ENCODE data around the gene SLC29A3. TPM values are rescaled to one million over a fixed set of nuclear protein-coding genes. Genes with fewer than 3 reads are reported as not detected.
A peak's percentile ranks its signal among the peaks of the same experiment; 100 is the strongest.

SLC29A3 gene
- total RNA-seq, 1 experiment from 2014 or later, result 7.6 TPM

- DNase-seq (ENCODE audit: low read depth, low spot score) (peak; percentile 24), ATAC-seq (peak; percentile 87)
- in situ Hi-C loops (cut with HindIII; ENCODE audit: low pct_unique_long_range_greater_than_20kb, low sequenced_read_pairs) (no loop called here), intact Hi-C loops (cut with micrococcal nuclease; ENCODE audit: unreplicated experiment) (no loop called here)
- Histone ChIP-seq H3K4me3 (ENCODE audit: low read depth in 2 of 2, low read length in 2 of 2) (no peak overlapping the region), H3K4me1 (ENCODE audit: control insufficient read depth, insufficient read depth, low read length) (0 out of 2 replicates have a peak, but pooled peaks cover 2% of the 10 kb centered on the region), H3K9me3 (ENCODE audit: control insufficient read depth, insufficient read depth, low read depth, low read length) (no peaks in the 10 kb centered on the region), H3K36me3 (ENCODE audit: control insufficient read depth, insufficient read depth, low read length) (no peaks in the 10 kb centered on the region), H3K27ac (ENCODE audit: low read length) (no peak overlapping the region), H3K27me3 (ENCODE audit: control insufficient read depth, insufficient read depth, low read length) (peaks cover 4% of the 10 kb centered on the region; the same call in 1 of the 2 replicates)
- CTCF ChIA-PET, result no interaction called here
- no TSS peak for BruUV-seq (replicated peaks)
- TF ChIP-seq POLR2AphosphoS5 (IDR thresholded peaks at IDR 0.05; ENCODE audit: low read depth, low read length), result no peak
- TF ChIP-seq, protein P1, sequence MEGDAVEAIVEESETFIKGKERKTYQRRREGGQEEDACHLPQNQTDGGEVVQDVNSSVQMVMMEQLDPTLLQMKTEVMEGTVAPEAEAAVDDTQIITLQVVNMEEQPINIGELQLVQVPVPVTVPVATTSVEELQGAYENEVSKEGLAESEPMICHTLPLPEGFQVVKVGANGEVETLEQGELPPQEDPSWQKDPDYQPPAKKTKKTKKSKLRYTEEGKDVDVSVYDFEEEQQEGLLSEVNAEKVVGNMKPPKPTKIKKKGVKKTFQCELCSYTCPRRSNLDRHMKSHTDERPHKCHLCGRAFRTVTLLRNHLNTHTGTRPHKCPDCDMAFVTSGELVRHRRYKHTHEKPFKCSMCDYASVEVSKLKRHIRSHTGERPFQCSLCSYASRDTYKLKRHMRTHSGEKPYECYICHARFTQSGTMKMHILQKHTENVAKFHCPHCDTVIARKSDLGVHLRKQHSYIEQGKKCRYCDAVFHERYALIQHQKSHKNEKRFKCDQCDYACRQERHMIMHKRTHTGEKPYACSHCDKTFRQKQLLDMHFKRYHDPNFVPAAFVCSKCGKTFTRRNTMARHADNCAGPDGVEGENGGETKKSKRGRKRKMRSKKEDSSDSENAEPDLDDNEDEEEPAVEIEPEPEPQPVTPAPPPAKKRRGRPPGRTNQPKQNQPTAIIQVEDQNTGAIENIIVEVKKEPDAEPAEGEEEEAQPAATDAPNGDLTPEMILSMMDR (IDR thresholded peaks at IDR 0.05), result peak; percentile 88
- POLR2A ChIA-PET, result no interaction called here
These were observed 16.0 kb upstream of the SLC29A3 start for GRCh38 chr10:71302874-71303568.

- TF ChIP-seq SIN3A (IDR thresholded peaks at IDR 0.05; ENCODE audit: borderline replicate concordance, insufficient read depth, low read depth, low read length) (no peak), TCF7L2 (IDR thresholded peaks at IDR 0.05; ENCODE audit: low read depth, low read length) (no peak), POLR2AphosphoS5 (IDR thresholded peaks at IDR 0.05; ENCODE audit: low read depth, low read length) (no peak)
- TF ChIP-seq, protein P1 (IDR thresholded peaks at IDR 0.05), result peak; percentile 69; the same call in 1 of the 2 replicates
- no peaks in the 10 kb centered on the region for H3K36me3 ChIP-seq (ENCODE audit: control insufficient read depth, insufficient read depth, low read length)
- intact Hi-C loops (cut with micrococcal nuclease; ENCODE audit: unreplicated experiment), result no loop called here
- H3K27me3 ChIP-seq (ENCODE audit: control insufficient read depth, insufficient read depth, low read length), result peaks cover 4% of the 10 kb centered on the region; the same call in 1 of the 2 replicates
- POLR2A ChIA-PET, result no interaction called here
- no peak; the same call in 1 of the 2 replicates for ATAC-seq
- 0 out of 2 replicates have a peak, but pooled peaks cover 2% of the 10 kb centered on the region for H3K4me1 ChIP-seq (ENCODE audit: control insufficient read depth, insufficient read depth, low read length)
- CTCF ChIA-PET, result interaction anchor here (0.7 kb wide), 1 partner anchor 404 kb away, joined by 4 read pairs; no protein-coding TSS in a partner anchor
- H3K9me3 ChIP-seq (ENCODE audit: control insufficient read depth, insufficient read depth, low read depth, low read length), result no peaks in the 10 kb centered on the region
- in situ Hi-C loops (cut with HindIII; ENCODE audit: low pct_unique_long_range_greater_than_20kb, low sequenced_read_pairs), result no loop called here
- H3K27ac ChIP-seq (ENCODE audit: low read length), result no peak overlapping the region
- no peak for DNase-seq (ENCODE audit: low read depth, low spot score)
- BruUV-seq (replicated peaks), result no TSS peak
- no peak overlapping the region for H3K4me3 ChIP-seq (ENCODE audit: low read depth in 2 of 2, low read length in 2 of 2)
These were observed 15.5 kb upstream of the SLC29A3 start for GRCh38 chr10:71303569-71303907.

DNA sequence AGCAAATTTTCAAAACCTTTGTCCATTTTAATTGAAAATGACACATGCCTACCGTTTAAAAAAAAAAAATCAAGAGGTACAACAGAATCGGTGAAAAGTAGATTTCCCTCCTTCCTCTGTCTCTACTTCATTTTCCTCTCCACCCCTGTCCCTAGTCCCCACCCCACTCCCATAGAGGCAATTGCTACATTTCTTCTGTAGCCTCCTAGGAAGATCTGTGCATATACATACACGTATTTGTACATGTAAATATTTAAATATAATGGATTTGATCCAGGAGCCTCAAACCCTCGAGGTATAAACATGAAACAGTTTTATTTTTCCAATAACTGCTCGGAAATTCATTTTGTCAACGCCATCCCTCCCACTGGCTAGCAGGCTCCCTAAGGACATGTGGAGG lies 14.1 kb upstream of the SLC29A3 start:
- H3K27me3 ChIP-seq (ENCODE audit: control insufficient read depth, insufficient read depth, low read length), result peaks cover under 1% of the 10 kb centered on the region; the same call in 1 of the 2 replicates
- no peak overlapping the region for H3K27ac ChIP-seq (ENCODE audit: low read length)
- no peaks in the 10 kb centered on the region for H3K36me3 ChIP-seq (ENCODE audit: control insufficient read depth, insufficient read depth, low read length)
- 0 out of 2 replicates have a peak, but pooled peaks cover 2% of the 10 kb centered on the region for H3K4me1 ChIP-seq (ENCODE audit: control insufficient read depth, insufficient read depth, low read length)
- ChIA-PET CTCF (no interaction called here), POLR2A (no interaction called here)
- in situ Hi-C loops (cut with HindIII; ENCODE audit: low pct_unique_long_range_greater_than_20kb, low sequenced_read_pairs), result no loop called here
- intact Hi-C loops (cut with micrococcal nuclease; ENCODE audit: unreplicated experiment), result no loop called here
- no TSS peak for BruUV-seq (replicated peaks)
- no peak overlapping the region for H3K4me3 ChIP-seq (ENCODE audit: low read depth in 2 of 2, low read length in 2 of 2)
- no peaks in the 10 kb centered on the region for H3K9me3 ChIP-seq (ENCODE audit: control insufficient read depth, insufficient read depth, low read depth, low read length)
- ATAC-seq, result no peak
- no peak for DNase-seq (ENCODE audit: low read depth, low spot score)
- TF ChIP-seq, protein P1 (IDR thresholded peaks at IDR 0.05), result no peak
- TF ChIP-seq REST (IDR thresholded peaks at IDR 0.05; ENCODE audit: insufficient read depth in 1 of 2, low read depth in 2 of 2, low read length in 1 of 2) (no peak), SIN3A (IDR thresholded peaks at IDR 0.05; ENCODE audit: borderline replicate concordance, insufficient read depth, low read depth, low read length) (no peak), TCF7L2 (IDR thresholded peaks at IDR 0.05; ENCODE audit: low read depth, low read length) (no peak), POLR2AphosphoS5 (IDR thresholded peaks at IDR 0.05; ENCODE audit: low read depth, low read length) (no peak)

Data from Panc1 (cell line).